Uterus (tissue), 2 donors: Measurements from ENCODE around the gene RBM10.

Experiments
- POLR2A ChIP-seq, 2 donors: fragments of 450-650 bp; IDR thresholded peaks; one replicate each; pipeline ENCODE4 v1.6.1; 2016; ENCODE audit warnings: antibody characterized with exemption in 2 of 2, mild to moderate bottlenecking in 1 of 2, moderate library complexity in 1 of 2
- TF ChIP-seq, protein P1 (sequence below), 4 experiments: fragments of 200-600 bp in 2 of 4; fragments of 450-650 bp in 2 of 4; sonication (generic) in 2 of 4; IDR thresholded peaks; one replicate each; pipeline ENCODE4 v1.5.1; 2016 to 2019; ENCODE audit warnings: antibody characterized with exemption in 4 of 4, mild to moderate bottlenecking in 2 of 4, moderate library complexity in 1 of 4

DNA sequence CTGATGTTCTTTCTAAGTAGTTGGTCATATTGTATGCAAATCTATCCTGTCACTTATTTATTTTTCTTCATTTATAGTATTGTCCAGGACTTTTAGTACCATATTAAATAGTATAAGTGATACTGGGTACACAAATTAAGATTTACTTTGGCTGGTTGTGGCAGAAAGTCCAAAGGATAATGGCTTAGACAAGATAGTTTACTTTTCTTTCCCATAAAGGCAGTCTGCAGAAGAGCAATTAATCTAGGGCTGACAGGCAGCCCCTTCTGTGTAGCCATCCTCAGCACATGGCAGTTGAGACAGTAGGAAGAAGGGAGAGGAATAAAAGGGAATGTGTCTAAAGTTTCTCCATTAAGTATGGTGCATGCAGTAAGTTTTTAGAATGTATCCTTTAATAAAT is 6.4 kb downstream of the RBM10 start:
- TF ChIP-seq, protein P1, sequence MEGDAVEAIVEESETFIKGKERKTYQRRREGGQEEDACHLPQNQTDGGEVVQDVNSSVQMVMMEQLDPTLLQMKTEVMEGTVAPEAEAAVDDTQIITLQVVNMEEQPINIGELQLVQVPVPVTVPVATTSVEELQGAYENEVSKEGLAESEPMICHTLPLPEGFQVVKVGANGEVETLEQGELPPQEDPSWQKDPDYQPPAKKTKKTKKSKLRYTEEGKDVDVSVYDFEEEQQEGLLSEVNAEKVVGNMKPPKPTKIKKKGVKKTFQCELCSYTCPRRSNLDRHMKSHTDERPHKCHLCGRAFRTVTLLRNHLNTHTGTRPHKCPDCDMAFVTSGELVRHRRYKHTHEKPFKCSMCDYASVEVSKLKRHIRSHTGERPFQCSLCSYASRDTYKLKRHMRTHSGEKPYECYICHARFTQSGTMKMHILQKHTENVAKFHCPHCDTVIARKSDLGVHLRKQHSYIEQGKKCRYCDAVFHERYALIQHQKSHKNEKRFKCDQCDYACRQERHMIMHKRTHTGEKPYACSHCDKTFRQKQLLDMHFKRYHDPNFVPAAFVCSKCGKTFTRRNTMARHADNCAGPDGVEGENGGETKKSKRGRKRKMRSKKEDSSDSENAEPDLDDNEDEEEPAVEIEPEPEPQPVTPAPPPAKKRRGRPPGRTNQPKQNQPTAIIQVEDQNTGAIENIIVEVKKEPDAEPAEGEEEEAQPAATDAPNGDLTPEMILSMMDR (IDR thresholded peaks at IDR 0.05), result no peak
- no peak for TF ChIP-seq POLR2A (IDR thresholded peaks at IDR 0.05)
